Nephron progenitor cell (in vitro differentiated cells): ENCODE results near the gene HPSE2.
A peak's percentile ranks its signal among the peaks of the same experiment; 100 is the strongest.

ENCODE experiments used
- DNase-seq: peaks from one replicate; pipeline ENCODE4 v3.0.0; 2021
- H3K27ac Mint-ChIP-seq: 2 replicates; pipeline ENCODE4 v1.8.0; 2021; ENCODE audit warnings: mild to moderate bottlenecking, moderate library complexity, mixed read lengths
- H3K27me3 Mint-ChIP-seq: 2 replicates; pipeline ENCODE4 v1.8.0; 2021; ENCODE audit warnings: mild to moderate bottlenecking, low read depth, mixed read lengths; ENCODE audit not compliant: poor library complexity
- H3K36me3 Mint-ChIP-seq: 2 replicates; pipeline ENCODE4 v1.8.0; 2021; ENCODE audit warnings: low read depth, mixed read lengths
- H3K4me1 Mint-ChIP-seq: 2 replicates; pipeline ENCODE4 v1.8.0; 2021; ENCODE audit warnings: mixed read lengths
- H3K4me3 Mint-ChIP-seq: 2 replicates; pipeline ENCODE4 v1.8.0; 2021; ENCODE audit warnings: mild to moderate bottlenecking, moderate library complexity, mixed read lengths
- H3K9me3 Mint-ChIP-seq: 2 replicates; pipeline ENCODE4 v1.8.0; 2021; ENCODE audit warnings: mild to moderate bottlenecking, moderate library complexity, mixed read lengths
- TF ChIP-seq, protein P1 (sequence below): fragments of 200-600 bp; sonication (generic); IDR thresholded peaks from 2 replicates; pipeline ENCODE4 v1.5.0; 2021; ENCODE audit warnings: antibody characterized with exemption

The HPSE2 gene

DNA sequence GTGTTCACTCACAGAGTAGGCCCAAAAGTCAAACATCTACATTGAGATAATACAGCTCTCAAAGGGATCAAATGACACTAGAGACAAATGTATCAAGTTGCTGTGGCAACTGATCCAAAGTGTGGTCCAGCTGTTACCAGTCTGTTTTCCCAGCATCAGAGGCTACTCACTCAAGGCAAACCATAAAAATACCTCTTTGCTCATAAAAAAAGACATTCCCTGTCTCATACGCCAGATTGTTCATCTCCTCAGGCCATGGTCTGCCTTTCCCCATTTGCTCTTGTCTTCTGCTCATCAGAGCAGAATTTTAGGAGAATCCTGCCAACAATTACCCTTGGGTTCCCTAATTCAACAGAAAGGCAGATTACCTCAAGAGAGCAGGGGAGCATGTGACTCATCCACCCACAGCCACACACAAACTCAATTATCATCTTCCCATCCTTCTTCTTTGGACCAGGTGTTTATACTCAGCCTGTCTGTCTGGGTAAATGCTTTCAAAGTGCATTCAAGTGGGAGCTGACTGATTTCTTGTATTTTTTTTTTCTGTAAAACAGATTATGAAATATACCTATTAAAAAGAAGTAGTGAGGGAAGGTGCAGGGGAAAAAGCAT, 562.4 kb downstream of the HPSE2 start:
- Mint-ChIP-seq H3K36me3 (peaks cover 8% of the 10 kb centered on the region), H3K27ac (no peak overlapping the region), H3K4me3 (no peak overlapping the region), H3K27me3 (peaks cover 4% of the 10 kb centered on the region), H3K9me3 (peaks cover 25% of the 10 kb centered on the region), H3K4me1 (peaks cover 33% of the 10 kb centered on the region)
- DNase-seq = no peak
- TF ChIP-seq, protein P1, sequence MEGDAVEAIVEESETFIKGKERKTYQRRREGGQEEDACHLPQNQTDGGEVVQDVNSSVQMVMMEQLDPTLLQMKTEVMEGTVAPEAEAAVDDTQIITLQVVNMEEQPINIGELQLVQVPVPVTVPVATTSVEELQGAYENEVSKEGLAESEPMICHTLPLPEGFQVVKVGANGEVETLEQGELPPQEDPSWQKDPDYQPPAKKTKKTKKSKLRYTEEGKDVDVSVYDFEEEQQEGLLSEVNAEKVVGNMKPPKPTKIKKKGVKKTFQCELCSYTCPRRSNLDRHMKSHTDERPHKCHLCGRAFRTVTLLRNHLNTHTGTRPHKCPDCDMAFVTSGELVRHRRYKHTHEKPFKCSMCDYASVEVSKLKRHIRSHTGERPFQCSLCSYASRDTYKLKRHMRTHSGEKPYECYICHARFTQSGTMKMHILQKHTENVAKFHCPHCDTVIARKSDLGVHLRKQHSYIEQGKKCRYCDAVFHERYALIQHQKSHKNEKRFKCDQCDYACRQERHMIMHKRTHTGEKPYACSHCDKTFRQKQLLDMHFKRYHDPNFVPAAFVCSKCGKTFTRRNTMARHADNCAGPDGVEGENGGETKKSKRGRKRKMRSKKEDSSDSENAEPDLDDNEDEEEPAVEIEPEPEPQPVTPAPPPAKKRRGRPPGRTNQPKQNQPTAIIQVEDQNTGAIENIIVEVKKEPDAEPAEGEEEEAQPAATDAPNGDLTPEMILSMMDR = no peak

DNA sequence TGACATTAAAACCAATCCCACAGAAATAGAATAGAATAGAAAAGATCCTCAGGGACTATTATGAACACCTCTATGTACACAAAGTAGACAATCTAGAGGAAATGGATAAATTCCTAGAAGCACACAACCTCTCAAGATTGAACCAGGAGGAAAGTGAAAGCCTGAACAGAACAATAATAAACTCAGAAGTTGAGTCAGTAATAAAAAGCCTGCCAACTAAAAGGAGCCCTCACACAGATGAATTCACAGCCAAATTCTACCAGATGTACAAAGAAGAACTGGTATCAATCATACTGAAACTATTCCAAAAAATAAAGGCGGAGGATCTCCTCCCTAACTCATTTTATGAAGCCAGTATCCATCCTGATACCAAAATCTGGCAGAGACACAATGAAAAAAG, 568.6 kb downstream of the HPSE2 start:
- Mint-ChIP-seq H3K9me3 (peaks cover 80% of the 10 kb centered on the region), H3K4me1 (peaks cover under 1% of the 10 kb centered on the region), H3K27ac (no peak overlapping the region), H3K36me3 (peaks cover 40% of the 10 kb centered on the region), H3K4me3 (no peak overlapping the region), H3K27me3 (no peaks in the 10 kb centered on the region)
- TF ChIP-seq, protein P1 = no peak
- no peak for DNase-seq

DNA sequence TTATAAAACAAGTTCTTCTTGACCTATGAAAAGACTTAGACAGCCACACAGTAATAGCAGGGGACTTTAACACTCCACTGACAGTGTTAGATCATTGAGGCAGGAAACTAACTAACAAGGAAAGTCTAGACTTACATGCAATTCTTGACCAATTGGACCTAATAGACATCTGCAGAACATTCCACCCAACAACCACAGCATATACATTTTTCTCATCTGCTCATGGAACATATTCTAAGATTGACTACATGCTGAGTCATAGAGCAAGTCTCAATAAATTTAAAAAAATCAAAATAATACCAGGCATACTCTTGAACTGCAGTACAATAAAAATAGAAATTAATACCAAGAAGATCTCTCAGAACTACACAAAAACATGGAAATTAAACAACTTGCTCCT, 569.4 kb downstream of the HPSE2 start:
- DNase-seq = no peak
- Mint-ChIP-seq H3K4me1 (no peaks in the 10 kb centered on the region), H3K27ac (no peak overlapping the region), H3K36me3 (peaks cover 39% of the 10 kb centered on the region), H3K4me3 (no peak overlapping the region), H3K27me3 (no peaks in the 10 kb centered on the region), H3K9me3 (peaks cover 76% of the 10 kb centered on the region)
- TF ChIP-seq, protein P1 = no peak

DNA sequence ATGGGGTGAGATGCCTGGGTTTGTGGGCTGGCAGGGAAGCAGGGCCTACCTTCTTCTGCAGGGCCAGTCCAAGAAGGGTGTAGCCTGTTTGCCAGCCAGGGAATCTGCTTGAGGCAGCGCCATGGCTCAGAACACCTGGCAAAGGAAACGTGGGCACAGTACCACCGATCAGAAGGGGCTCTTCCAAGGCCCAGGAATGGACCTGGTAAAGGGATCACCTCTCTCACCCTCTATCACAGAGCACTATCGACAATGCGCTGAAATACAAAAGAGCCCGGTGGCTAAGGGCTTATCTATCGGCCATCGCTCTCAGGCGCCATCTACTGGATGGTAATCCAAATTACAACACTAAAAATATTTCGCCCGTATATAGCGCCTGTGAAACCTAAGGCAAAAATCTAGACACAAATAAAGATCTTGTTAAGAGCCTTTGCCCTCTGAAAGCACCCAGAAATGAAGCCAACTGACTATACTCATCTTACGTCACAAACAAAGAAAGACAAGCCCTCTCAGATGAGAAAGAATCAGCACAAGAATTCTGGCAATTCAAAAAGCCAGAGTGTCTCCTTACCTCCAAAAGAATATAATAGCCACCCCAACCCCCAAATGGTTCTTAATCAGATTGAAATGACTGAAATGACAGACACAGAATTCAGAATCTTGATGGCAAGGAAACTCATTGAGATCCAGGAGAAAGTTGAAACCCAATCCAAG, 571.2 kb downstream of the HPSE2 start:
- peaks cover 65% of the 10 kb centered on the region for H3K9me3 Mint-ChIP-seq
- no peak overlapping the region for H3K27ac Mint-ChIP-seq
- H3K27me3 Mint-ChIP-seq = no peaks in the 10 kb centered on the region
- DNase-seq = no peak
- H3K36me3 Mint-ChIP-seq = peaks cover 32% of the 10 kb centered on the region
- H3K4me1 Mint-ChIP-seq = no peaks in the 10 kb centered on the region
- TF ChIP-seq, protein P1 = peak; percentile 39
- H3K4me3 Mint-ChIP-seq = no peak overlapping the region

DNA sequence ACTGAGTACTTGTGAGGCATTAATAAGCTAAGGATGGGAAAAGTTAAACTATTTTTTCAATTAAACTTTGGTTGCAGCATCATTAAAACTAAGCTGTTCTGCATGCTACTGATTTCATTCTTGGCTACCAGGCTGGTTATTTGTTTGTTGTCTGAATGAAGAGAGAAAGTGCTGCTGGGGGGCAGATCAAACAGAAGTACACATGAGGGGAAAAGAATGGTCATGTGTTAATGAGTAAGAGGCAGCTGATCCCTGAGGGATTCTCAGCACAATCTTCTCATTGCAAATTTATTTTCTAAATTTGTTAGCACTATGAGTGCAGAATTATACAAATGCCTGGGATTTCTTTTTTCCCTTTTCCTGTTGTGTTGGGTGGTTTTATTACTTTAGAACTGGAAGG, 575.7 kb downstream of the HPSE2 start:
- Mint-ChIP-seq H3K36me3 (peaks cover 9% of the 10 kb centered on the region), H3K27me3 (no peaks in the 10 kb centered on the region), H3K4me1 (no peaks in the 10 kb centered on the region), H3K4me3 (no peak overlapping the region), H3K9me3 (peaks cover 27% of the 10 kb centered on the region), H3K27ac (no peak overlapping the region)
- DNase-seq = no peak
- TF ChIP-seq, protein P1 = no peak

DNA sequence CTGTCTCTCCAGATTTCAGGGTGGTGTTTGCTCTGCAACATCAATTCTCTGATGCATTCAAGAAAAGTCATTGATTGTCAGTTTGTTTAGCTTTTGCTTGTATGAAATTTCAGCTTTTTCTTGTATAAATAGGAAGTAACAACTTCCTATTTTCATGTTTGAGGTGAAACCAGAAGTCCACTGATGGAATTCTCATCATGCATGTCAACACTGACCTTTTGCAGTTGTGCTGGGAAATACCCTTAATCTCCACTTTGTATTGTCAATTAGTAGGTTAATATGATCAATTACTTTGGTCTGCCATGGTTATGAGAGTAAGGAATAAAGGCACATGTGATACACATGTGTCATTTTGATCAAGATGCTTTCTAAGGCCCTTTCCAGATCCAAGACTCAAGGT, 580.2 kb downstream of the HPSE2 start:
- Mint-ChIP-seq H3K4me1 (no peaks in the 10 kb centered on the region), H3K27me3 (no peaks in the 10 kb centered on the region), H3K4me3 (no peak overlapping the region), H3K9me3 (no peaks in the 10 kb centered on the region), H3K36me3 (no peaks in the 10 kb centered on the region), H3K27ac (no peak overlapping the region)
- TF ChIP-seq, protein P1 = no peak
- no peak for DNase-seq
